Non-pigmented ciliary epithelial cell (primary cell): Measurements from ENCODE around the gene FGGY.
"Not testable (repeated sequence)": the region's sequence is repeated elsewhere in the genome, so short reads cannot be mapped to it uniquely, and the experiment has no call there.

Experiments
- DNase-seq: peaks from one replicate; pipeline ENCODE4 v3.0.0-alpha.2; 2010; ENCODE audit warnings: low read depth

FGGY gene

DNA sequence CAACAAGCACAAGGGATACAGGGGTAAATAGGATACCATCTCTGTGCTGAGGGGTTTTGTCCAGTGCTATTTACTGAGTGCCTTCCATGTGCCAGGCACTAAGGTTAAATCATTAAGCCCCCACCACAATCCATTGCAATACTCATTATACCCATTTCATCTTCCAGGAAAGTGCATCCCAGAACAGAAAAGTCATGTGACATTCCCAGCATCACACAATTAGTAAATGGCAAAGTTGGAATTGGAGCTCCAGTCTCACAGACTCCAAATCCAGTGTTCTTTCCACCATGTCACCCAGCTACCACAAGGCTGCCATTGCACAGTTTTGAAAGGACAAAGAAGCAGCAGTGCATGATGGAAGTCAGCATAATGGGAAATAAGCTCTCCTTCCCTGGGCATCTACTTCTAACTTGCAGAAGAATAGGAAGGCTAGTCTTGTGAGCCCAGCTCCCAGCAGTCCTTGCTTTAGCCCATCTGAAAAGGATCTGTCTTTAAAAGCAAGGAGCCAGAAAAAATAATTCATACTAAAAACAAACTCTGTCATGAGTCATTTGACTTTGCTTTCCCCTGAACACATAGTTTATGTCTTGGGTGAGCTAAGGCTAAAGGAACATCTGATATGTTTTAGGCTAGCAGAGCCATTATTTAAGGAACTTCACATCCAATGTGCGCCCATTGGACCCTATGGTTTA is 406.5 kb downstream of the FGGY start:
- DNase-seq: no peak

DNA sequence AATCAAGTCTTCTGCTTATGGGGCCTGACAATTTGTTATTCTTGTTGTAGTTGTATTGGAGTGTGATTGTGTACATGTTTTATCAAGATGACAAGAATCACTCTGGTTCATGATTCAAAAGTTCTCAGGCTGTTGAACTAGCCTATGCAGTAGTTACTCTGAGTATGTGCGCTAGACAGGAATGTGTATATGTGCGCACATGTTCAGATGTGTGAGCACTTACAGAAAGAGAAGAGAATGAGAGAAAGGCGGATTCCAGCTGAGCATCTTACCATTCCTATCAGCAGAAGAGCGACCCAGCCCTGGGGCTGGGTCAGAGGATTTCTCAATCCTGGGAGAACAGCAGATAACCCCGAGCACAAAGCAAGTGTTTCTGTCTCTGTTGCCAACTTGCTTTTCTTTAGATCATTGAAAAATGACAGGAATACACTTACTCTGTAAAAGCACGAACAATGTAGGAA is 407.1 kb downstream of the FGGY start:
- DNase-seq: no peak

DNA sequence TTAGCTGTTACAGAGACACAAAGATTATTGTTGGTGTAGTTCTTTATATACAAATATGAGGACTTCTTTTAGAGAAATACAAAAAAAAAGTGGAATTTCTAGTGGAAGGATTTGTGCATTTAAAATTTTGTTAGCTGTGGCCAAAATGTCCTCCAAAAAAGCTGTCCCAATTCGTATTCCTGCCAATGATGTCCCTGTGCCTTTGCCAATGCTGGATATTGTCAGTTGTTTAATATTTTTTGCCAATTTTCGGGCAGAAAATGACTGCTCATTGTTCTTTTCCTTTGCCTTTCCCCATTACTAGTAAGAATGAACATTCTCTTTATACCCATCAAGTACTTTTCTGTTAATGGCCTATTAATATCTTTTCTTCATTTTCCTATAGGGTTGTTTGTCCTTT is 407.8 kb downstream of the FGGY start:
- DNase-seq: no peak

DNA sequence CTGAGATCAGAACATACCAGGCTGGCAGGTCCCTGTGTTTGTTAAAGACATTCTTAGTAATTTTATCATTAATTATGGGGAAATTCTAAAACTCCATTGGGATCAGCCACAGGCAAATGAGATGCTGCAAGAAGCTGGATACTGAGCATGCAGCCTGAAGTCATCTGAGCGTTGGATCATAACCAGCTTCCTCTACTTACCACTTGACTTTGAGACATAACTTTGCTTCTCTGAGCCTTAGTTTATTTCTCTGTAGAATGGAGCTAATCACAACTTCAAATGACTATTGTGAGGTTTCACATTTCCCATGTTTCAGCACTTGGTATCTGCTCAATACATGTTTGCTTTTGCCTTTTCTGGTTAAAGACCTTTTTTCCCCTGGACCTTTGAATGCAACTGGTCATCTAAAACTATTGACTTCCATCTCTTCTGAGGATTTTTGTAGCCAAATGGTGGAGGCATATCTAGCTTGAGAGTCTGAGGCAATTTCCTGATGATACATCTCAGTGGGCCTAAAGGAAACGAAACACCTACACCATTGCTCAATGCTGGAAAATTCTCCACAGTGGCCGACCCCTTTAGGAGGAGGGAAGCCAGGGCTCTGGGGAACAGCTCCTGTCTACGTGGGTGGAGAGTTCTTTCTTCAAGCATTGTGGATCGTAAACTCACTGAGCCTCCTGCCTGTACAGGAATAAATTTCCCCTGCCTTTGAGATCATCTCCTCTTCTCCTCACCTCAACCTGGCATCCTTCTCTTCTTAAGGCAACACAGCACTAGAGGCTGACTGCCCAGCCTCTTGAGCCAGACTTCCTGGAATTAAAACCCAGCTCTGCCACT is 408.8 kb downstream of the FGGY start:
- peak; percentile 73 for DNase-seq

DNA sequence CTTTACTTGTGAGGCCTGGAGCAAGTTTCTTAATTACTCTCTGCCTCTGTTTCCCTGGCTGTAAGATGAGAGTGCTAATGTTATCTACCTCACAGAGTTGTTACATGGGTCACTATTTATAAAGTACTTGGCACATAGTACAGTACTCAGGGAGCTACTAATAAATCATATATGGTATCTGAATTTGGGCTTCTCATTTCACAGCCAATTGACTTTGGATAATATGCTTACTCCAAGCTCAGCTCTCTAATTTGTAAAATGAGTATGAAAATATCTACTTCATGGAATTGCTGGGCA is 409.4 kb downstream of the FGGY start:
- no peak for DNase-seq

DNA sequence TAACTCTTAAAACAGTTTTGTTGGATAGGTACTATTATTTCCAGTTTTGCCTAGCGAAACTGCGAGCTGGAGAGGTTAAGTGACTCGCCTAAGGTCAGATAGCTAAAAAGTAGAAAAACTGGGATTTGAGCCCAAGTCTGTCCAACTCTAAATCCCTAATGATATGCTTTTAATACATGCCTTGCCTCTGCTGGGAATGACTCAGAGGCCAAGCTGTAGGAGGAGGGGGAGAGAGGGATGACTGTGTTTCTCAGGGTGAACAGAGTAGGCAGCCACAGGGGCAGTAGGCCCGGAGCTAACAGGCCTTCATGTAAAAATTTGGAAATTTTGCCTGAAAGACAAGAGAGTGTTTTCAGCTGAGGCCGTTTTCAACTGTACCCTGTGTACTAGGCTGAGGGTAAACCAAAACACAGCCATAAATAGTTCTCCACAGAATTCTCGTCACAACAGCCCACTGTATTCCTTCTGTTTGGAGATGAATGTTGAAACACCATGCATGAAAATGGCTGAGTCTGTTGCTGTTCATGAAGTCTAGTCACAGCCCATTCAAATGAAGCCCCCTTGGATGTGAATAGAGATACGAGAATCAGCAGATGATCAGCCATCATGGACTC is 410.4 kb downstream of the FGGY start:
- DNase-seq: peak; percentile 84

DNA sequence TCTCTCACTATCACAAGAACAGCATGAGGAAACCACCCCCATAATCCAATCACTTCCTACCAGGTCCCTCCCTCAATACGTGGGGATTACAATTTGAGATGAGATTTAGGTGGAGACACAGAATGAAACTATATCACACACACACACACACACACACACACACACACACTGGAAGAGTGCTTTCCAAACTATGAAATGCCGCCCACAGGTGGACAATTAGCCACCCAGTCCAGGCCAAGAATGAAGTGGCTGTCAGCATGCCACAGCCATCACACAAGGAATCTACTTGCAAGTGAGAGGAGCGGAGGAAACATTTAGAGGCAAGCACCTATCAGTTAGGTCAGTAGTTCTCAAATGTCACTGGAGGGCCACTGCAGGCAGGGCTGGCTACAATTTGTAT is 412.4 kb downstream of the FGGY start:
- DNase-seq: no peak

DNA sequence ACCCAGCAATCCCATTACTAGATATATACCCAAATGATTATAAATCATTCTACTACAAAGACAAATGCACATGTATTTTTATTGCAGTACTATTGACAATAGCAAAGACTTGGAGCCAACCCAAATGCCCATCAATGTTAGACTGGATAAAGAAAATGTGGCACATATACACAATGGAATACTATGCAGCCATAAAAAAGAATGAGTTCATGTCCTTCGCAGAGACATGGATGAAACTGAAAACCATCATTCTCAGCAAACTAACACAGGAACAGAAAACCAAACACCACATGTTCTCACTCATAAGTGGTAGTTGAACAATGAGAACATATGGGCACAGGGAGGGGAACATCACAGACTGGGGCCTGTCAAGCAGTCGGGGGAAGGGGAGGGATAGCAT is 414.0 kb downstream of the FGGY start:
- DNase-seq: not testable (repeated sequence)

DNA sequence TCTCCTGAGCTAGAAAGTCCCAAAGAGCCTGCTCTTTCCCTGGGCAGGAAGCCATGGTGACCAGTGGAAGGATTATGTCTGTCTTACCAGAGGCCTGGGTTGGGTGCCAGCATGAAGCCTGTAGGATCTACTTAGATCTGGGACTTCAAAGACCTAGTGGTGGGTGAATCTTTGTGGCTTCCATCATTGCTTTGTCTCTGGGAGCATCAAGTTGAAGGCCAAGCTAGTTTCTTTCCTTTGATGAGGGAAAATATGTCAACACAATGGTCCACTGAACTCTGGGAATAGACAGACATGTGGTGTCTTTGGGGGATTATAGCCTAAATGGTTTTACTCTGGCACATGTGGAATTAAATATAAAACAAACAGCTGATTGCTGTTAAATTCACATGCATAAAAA is 417.3 kb downstream of the FGGY start:
- no peak for DNase-seq

DNA sequence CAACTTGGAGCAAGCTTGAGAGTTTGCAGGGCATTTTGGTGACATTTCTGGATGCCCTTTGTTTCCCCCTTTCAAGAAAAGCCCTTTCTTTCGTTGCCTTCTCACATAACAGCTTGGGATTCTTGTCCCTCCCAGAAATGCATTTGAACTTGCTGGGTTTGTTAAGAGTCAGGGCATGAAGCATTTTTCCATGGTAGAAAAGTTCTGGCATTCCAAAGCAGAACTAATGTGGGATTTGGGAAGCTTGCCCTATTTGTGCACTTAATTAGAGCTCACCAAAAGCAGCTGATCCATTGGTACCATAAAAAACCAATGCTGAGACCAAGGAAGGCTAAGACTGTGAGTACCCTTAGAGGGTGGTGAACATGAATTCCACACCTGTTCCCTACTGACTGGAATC is 418.1 kb downstream of the FGGY start:
- DNase-seq: no peak

DNA sequence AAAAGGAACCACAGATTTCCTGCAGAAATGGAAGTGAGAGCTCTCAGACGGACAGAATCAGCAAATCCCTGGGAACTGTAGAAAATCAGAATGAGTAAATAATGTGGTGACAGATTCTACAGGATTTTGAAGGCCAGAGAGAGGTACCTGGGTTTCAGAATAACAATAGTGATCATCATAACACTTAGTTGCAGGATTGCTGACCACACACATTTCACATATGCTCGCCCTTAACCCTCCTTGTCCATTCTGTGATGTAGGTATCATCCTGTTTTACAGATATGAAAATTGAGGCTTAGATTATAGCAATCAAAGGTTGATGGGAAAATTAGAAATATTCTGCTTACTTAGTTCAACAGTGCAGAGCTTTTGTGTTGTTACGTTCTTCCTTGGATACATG is 419.9 kb downstream of the FGGY start:
- DNase-seq: no peak

DNA sequence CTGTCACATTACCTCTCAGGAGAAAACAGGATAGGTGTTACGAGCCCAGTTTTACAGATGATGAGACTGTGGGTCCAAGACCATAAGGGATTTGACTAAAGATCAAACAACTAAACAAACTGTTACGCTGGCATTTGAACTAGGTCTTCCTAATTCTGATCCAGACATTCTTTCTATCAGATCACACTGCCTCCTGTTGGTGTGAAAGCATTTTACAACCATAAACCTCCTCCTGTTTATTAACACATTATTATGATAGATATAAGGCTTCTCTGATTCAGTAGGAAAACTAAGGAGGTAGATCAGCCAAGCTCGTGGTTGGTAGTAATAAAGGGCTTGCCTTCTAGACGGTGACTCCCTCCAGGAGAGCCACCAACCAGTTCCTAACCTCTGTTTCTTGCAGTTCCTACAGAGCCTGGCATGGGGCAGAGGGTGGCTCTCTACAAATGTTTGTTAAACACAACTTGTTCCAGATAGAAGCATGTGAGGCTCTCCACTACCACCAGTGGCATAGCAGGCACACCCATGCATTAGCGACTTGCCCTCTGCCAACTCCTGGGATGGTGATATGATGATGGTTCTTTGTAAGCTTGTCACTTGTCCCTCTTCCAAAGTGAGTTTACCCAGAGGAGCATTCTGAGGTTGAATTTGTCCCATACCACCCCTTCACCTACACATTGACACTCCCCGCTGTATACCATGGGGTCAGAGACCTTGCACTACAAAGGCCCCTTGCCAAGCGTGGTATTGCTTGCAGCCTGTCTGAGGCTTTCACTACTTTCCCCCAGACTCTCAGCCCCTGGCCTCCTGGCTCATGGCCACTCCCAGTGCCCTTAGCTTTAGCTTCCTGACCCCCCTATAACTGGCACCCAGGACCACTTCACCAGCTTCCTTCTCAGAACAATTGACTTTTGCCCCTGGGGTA is 421.4 kb downstream of the FGGY start:
- DNase-seq: no peak

DNA sequence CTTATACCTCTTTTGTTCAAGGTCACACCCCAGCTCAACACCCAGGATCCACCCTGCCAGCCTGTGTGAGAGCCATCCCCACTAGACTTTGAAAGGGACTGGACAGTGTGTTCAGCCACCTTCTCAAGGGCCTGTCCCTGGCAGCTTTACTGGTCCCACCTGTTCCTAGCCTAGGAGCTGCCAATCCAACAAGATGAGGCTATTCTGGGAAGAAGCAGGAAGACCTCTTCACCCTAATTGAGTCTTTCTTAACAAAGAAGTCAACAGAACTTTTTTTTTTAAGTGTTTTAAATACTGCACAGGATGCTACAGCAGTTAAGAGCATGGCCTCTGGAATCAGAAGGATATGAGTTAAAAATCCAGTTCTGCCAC is 422.1 kb downstream of the FGGY start:
- DNase-seq: no peak

DNA sequence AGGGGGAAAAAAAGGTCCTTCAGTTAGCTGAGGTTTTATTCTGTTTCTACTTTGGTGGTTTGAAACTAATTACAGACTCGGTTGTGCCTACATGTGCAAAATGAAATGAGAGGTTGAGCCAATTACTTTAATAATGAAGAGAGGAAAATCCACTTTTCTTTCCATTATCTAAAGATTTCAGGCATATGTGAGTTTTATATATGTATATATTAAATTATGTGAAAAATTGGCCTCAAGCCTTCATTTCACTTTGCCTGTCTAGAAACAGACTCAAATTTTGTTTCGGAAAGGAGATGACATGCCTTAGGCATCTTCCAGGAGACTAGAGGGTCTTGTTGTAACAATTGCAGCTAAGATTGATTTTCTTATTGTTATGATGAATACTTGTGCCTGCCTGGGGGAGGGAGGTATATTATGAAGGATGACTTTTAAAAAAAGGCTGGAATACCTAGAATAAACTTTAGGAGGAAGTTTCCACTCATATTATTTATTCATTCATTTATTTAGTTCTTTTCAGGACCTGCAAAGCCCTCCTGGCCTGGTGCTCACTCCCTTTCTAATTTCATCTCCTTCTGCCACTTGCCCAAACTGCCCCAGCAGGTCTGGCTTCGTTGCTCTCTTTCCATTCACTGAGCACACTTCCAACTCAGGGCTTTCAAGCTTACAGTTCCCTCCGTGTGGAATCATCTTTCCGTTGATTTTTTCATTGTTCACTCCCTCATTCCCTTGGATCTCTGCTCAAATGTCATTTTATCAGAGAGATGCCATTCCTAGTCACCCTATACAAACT is 423.6 kb downstream of the FGGY start:
- DNase-seq: no peak

DNA sequence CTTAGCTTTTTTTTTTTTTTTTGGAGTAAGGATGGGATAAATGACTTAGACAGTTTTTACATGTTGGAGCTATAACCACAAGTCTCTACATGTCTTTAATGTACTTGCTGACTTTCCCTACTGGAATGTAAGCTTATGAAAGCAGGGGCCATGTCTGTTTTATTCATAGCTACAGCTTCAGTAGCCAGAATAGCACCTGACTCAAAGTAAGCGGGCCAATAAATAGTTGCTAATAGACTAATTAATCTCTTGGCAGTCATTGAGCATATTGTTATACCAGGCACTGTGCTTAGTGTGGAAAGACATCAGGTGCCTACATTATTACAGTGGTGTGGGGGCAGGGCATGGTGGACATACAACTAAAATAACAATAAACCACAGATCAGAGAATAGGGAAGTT is 433.4 kb downstream of the FGGY start:
- DNase-seq: peak; percentile 70

DNA sequence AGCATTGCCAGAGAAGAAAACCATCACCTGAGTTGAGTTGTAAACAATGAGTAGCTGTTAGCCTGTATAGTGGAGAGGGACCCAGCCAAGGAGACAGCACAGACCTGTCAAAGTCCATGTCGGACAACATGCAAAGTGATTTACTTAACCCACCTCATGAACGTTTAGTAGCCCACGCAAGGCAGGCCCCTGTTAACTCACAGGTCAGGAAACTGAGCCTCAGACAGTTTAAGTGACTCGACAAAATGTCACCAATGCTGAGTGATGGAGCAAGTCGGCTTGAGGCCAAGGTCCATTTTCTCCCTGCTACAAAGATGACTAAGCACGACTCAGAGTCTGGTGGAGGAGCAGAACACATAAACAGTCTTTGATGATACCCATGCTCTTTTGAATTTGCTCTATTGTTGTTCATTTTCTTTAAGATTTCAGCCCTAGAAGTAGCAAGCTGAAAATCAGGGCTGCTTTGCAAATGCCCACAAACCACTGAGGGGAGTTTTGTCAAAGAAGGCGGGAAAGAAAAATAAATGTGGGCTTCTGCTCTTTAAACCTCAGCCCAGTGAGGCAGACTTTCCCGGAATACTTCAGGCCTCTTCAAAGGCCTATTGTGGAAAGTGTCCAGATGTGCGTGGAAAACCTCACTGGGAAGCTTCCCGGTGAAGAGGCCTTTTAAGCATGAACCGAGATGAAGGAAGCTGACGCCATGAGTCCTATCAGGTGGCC is 434.0 kb downstream of the FGGY start:
- peak; percentile 90 for DNase-seq

DNA sequence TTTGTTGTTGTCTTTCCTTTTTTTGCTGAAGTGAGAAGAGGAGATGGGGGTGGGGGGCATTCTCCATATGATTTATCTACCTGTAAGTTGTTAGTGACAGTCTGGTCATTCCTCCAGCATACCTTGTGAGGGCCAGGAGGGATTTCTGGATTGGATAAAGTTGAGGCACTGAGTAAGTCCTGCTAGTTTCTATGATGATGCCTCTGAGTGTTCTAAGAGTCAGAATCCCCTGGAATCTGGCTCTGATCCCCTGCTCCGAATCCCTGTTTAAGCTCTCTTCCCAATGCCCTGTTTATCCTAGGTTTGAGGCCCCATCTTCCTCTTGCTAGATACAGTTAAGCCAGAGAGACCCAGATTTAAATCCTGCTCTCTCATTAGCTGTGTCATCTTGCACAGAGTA is 434.7 kb downstream of the FGGY start:
- DNase-seq: no peak

DNA sequence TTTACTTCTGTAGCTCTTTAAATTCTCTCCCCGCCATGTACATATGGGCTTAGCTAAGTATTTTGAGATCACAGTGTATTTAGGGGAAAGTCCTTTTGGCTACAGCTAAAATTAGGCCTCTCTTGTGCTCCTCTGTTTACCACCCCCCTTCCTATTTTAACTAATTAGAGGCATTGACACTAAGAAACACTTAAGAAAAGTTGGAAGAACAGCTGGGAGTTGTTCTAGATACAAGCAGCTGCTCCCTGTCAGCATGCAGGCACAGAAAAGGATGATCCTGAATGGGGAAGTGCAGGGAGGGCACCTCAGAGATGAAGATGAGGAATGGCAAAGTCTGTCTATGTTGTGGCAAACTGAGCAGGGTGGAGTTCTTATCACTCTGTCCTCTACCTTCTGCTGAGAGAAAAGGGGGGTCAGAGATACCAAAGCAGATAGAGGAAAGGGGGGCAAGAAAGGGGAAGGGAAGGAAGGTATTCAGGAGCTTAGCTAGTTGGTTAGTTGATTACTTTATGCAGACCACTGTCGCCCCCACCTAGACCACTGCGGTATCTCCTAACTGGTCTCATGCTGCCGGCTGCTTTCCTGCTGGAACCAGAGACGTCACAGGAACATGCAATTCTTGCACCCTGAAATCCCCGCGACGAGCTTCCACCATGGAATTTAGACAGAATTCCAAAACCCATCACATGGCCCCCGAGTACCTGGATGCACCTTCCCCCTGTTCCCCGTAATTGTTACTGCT is 435.5 kb downstream of the FGGY start:
- DNase-seq: no peak

DNA sequence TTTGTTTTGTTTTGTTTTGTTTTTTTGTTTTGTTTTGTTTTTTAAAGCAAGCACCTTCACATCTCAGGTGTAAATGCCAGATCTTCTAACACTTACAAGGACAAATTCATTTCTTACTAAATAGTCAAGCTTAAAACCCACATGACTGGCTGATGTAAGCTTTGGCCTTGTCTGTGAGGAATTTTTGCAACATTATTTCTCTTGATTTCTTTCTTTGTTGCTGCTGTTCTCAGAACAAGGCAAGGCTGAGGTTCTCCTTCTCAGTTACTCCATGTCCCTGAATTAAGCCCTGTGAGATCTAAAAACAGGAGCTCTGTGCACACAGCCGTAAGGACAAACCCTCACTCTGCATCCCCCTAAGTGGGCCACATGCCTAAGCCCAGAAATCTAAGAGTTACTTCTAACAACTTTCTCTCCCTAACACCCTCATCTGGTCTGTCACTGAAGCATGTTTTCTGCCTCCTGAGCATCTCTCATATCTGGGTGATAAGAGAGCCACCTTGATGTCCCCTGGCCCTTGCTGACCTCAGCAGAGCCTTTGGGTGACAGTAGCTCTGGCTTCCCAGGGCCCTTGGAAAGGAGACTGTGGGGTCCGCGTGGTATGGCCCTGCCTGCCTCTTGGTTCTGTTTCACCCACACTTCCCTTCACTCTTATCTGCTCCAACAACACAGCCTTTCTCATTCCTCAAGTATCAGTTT is 436.7 kb downstream of the FGGY start:
- no peak for DNase-seq
